ENCODE results near the gene SLX4. TPM values are rescaled to one million over a fixed set of nuclear protein-coding genes. Genes with fewer than 3 reads are reported as not detected.

SLX4 gene
- polyA plus RNA-seq, 6 donors from 2014 or later = 0.29 to 1.6 (median 0.74) TPM

DNA sequence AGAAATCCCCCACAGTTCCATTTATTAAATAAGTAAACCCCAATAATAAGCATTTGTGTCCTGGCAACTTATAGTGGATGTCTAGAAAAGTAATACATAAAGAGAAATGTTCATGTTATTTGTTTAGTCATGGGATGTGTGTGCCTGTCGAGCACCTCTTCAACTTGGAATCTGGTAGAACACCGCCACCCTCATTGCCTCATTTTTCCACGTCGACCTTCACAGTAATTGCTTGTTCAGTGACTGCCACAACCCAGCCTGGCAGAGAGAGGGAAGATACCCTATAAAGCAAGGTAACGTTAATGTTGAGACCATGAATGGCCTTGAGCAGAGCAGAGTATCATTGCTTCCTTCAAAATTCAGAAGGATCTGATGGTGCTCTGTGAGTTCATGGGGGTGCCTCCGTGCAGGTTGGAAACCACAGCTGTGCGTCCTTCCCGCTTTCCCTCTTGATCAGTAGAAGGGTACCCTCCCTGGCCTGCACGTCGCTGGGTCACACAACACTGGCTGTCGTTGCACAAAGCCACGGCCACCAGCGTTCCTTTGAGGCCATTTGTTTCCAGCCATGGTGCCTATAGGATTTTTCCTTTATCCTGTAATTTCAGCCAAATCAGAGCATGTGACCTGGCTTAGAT, 39.3 kb upstream of the SLX4 start:
- peaks cover 0 to 6% of the 10 kb centered on the region in 2 donors for H3K36me3 Mint-ChIP-seq
- H3K27ac Mint-ChIP-seq = peak overlapping the region in 2 of 6 donors; percentile 58 to 81
- ATAC-seq (ENCODE audit: low read depth in 2 of 2) = no peak

DNA sequence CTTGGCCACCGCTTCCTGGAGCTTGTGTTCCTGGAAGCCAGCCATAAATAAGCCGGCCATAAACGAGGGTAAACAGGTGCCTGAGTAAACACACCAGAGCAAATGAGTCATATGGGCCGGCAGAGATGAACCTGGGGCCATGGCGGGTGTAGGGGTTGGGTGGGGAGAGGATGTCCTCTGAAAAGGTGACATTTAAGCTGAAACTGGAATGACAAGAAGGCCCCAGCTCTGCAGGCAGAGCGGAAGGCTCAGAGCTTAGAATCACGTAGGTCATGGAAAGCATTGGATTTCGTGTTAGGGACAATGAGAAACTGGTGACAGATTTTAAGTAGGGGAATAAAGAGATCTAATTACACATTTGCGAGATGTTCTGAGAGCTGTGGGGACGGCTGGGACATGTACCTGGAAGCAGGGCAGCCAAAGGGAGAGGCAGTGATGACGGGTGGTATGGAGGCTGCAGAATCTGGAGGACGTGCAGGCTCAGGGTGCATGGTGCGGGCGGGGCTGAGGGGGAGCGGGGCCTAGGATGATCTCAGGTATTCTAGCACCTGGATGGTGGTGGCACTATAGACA, 35.0 kb upstream of the SLX4 start:
- Mint-ChIP-seq H3K27me3 (no peaks in the 10 kb centered on the region), H3K27ac (peak overlapping the region in 1 of 6 donors; percentile 16), H3K4me3 (no peak overlapping the region), H3K36me3 (peaks cover 7 to 12% of the 10 kb centered on the region in 2 donors), H3K9me3 (no peaks in the 10 kb centered on the region), H3K4me1 (no peaks in the 10 kb centered on the region)
- DNase-seq (no peak), ATAC-seq (ENCODE audit: low read depth in 2 of 2) (no peak)

More for the DNA sequence above, 39.3 kb upstream of the SLX4 start:
- Mint-ChIP-seq H3K4me1 (peaks cover 0 to 6% (median 5%) of the 10 kb centered on the region in 3 donors), H3K9me3 (no peaks in the 10 kb centered on the region), H3K4me3 (no peak overlapping the region), H3K27me3 (no peaks in the 10 kb centered on the region)
- no peak for DNase-seq

DNA sequence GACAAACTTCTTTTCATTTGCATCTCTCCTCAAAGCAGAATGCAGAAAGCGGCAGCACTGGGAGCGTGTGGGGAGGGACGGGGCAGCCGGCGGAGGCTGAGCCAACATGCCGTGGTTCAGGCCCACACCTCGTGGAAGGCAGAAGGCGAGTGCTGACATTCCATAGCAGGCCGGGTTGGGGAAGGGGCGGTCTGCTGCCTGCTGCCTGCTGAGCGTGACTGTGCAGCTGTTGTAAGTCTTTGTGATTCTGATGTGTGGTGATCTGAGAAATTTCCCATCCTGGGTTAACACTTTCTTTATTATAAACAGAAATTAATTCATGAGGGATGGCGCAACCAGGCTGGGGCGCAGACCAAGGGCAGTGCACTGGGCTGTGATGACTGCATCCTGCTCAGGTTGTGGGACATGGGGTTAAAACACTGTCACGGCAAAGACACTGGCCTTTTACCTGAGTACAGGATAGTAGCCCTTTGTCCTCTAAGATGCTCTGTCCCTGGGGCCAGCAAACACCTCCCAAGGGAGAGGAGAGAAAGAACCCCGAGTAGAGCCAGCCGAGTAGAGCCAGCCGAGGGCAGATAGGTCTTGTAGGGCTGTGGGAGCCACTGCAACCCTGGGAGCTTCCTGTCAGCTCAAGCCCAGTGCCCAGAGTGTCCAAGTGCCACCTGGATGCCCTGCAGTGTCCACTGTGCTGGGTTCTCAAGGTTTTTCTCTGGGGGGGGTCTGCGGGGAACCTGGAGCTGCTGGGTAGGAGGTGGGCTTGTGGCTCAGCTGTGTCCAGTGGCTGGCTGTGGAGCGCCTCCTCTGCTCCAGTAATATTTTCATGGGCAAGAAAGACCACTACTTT, 34.3 kb upstream of the SLX4 start:
- no peak for DNase-seq
- no peak overlapping the region for H3K4me3 Mint-ChIP-seq

DNA sequence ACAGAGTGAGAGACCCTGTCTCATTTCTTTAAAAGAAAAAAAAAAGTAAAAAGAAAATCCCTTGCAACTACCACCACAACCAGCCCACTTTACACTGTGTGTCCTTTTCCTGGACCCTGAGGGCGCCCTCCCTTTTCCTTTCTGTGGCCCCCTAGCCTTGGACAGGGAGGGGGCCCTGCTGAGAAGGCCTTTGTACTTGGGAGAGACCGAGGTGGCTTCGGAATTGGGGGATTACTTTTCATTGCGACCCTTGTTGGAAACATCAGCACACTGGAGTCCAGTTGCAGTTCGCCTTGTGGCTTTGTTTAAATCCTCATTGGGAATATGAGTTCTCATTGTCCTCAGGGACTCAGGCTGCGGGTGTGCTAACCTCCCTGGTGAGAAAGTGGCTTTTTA, 33.7 kb upstream of the SLX4 start:
- H3K9me3 Mint-ChIP-seq = no peaks in the 10 kb centered on the region
- H3K4me1 Mint-ChIP-seq = peaks cover 0 to 3% (median 0%) of the 10 kb centered on the region in 3 donors
- H3K4me3 Mint-ChIP-seq = no peak overlapping the region
- no peak for DNase-seq
- peaks cover 6 to 7% of the 10 kb centered on the region in 2 donors for H3K36me3 Mint-ChIP-seq
- H3K27me3 Mint-ChIP-seq = no peaks in the 10 kb centered on the region
- no peak overlapping the region for H3K27ac Mint-ChIP-seq
- no peak for ATAC-seq (ENCODE audit: low read depth in 2 of 2)

More for the DNA sequence above, 34.3 kb upstream of the SLX4 start:
- H3K9me3 Mint-ChIP-seq = no peaks in the 10 kb centered on the region
- no peak overlapping the region for H3K27ac Mint-ChIP-seq
- no peaks in the 10 kb centered on the region for H3K4me1 Mint-ChIP-seq
- no peak for ATAC-seq (ENCODE audit: low read depth in 2 of 2)
- no peaks in the 10 kb centered on the region for H3K27me3 Mint-ChIP-seq
- H3K36me3 Mint-ChIP-seq = peaks cover 7 to 10% of the 10 kb centered on the region in 2 donors

DNA sequence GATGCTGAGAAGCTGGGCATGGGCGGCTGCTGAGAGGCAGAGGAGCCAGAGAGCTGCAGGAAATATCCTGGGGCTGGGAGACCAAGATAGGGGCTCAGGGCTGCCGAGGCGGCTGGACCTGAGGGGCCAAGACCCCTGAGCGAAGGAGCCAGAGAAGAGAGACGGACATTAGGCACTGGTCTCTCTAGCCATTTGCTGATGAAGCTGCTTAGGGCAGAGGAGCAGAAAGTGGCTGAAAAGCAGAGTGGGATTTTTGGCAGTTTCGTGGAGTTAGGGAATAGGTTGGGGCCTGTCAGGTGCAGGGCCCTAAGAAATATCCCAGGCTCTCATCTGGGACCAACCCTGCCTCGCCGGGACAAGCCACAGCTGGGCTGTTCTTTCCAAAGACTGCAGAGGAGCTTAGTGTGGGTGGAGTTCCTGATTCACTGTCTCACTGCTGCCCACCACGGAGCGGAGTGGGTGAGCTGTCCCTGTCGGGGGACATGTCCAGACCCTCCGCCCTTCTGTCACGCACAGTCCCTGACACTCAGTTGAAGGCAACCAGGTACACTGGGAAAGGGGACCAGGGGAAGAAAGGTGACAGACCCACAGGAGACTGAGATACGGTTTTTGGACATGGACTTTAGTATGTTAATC, 31.8 kb upstream of the SLX4 start:
- Mint-ChIP-seq H3K36me3 (peaks cover 6 to 7% of the 10 kb centered on the region in 2 donors), H3K4me3 (no peak overlapping the region), H3K27ac (peak overlapping the region in 1 of 6 donors; percentile 39), H3K4me1 (peaks cover 8 to 16% (median 9%) of the 10 kb centered on the region in 3 donors), H3K9me3 (no peaks in the 10 kb centered on the region), H3K27me3 (no peaks in the 10 kb centered on the region)
- DNase-seq = no peak
- no peak for ATAC-seq (ENCODE audit: low read depth in 2 of 2)

DNA sequence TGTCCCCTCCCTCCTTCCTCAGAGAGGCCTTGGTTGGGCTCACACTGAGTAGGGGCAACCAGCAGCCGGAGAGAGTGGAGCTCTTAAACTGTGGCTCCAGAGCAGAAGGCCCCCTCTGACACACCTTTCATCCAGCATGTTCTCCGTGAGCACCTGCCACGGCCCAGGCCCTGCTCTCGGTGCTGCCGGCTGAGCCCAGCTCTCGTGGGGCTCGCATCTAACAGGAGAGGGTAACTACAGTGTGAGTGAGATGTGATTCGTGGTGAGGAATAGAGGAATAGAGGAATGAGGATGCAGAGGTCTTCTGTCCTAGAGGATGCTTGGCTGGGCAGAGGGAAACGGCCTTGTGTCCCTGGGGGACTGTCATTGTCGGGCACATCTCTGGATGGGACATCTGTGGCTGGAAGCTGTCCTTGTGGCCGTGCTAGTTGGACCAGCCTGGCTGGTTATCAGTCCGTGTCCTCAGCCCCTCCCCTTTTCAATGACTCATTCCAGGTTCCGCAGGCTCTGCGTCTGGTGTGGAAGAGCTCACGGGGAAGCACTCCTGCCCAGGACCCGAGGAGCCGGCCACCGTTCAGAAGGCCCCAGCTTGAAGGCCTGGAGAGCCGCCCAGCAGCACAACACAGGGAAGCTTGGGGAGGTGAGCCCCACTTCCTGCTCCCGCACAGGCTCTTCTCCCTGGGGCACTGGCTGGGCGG, 31.1 kb upstream of the SLX4 start:
- peaks cover 14 to 23% (median 14%) of the 10 kb centered on the region in 3 donors for H3K4me1 Mint-ChIP-seq
- H3K27ac Mint-ChIP-seq = peak overlapping the region in 3 of 6 donors; percentile 14 to 87 (median 67)
- ATAC-seq (ENCODE audit: low read depth in 2 of 2) = no peak
- peaks cover 6 to 7% of the 10 kb centered on the region in 2 donors for H3K36me3 Mint-ChIP-seq
- H3K4me3 Mint-ChIP-seq = no peak overlapping the region
- no peak for DNase-seq
- H3K27me3 Mint-ChIP-seq = no peaks in the 10 kb centered on the region
- no peaks in the 10 kb centered on the region for H3K9me3 Mint-ChIP-seq

DNA sequence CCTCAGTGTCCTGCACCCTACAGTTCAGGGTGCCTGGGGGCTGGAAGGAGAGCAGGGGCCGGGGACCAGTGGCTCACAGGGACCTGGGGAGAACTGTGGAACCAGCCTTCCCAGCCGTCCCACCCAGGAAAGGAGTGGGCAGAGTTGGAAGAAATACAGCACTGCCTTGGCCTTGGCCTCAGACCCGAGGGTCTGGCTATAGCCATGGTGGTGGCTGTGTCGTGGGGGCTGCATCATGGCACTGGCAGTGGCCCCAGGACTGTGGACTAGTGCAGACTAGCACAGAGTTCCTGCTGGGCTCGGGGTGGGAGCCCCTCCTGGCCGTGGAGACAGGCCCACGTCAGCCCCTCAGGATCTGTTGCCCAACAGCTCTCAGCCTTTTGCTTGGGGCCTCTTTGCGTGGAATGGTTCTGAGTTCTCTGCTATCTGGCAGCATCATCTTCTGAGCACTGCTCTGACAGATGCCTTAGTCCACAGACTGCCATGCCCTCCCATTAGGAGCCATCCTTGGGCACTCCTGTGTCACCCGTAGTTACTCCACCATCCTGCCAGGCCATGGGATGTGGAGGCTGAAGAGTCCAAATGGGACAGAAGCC, 30.5 kb upstream of the SLX4 start:
- no peaks in the 10 kb centered on the region for H3K9me3 Mint-ChIP-seq
- peaks cover 6 to 7% of the 10 kb centered on the region in 2 donors for H3K36me3 Mint-ChIP-seq
- DNase-seq (no peak), ATAC-seq (ENCODE audit: low read depth in 2 of 2) (no peak)
- peak overlapping the region in 1 of 8 donors; percentile 60 for H3K4me3 Mint-ChIP-seq
- H3K27me3 Mint-ChIP-seq = no peaks in the 10 kb centered on the region
- H3K4me1 Mint-ChIP-seq = peaks cover 20 to 29% (median 21%) of the 10 kb centered on the region in 3 donors
- peak overlapping the region in 1 of 6 donors; percentile 14 for H3K27ac Mint-ChIP-seq

DNA sequence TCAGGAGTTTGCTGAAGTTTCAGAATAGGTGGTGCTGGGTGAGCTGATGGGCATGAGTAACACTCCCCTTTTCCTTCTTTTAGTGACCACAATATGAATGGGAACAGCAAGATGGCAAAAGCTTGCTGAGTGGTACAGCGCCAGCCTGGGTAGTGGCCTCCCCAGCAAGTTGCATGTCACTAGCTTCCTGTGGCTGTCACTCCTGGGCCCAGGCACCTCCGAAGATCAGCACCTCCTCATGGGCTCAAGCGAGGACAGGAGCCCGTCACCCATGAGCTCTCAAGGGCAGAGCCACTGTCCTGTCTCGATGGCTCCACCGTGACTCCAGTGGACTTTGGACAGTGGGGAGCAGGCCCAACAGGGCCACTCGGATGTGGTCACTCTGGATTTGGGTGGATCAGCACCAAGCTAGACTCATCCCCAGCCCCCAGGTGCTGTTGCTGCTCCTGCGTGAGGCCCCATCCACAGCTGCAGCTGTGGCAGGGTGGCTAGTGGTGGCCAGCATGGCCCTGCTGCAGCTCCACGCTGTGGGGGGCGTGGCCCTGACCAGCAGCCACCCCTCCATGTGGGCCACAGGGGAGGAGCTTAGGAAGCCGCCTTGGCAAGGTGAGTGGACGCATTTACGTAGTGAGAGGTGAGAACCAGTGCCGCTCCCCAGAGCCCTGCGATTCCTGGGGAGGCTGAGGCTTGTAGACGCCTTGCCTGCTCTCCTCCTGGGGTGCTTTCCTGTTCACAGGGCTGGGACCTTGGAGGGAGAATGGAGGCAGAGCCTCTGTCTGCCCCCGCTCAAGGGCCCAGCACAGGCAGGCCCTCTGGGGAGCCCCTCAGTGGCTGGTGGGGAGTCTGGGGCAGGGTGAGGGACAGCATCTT, 29.5 kb upstream of the SLX4 start:
- H3K4me1 Mint-ChIP-seq = peaks cover 24 to 40% (median 31%) of the 10 kb centered on the region in 3 donors
- no peaks in the 10 kb centered on the region for H3K27me3 Mint-ChIP-seq
- H3K36me3 Mint-ChIP-seq = peaks cover 6 to 7% of the 10 kb centered on the region in 2 donors
- H3K27ac Mint-ChIP-seq = peak overlapping the region in 1 of 6 donors; percentile 20
- H3K4me3 Mint-ChIP-seq = no peak overlapping the region
- H3K9me3 Mint-ChIP-seq = no peaks in the 10 kb centered on the region
- ATAC-seq (ENCODE audit: low read depth in 2 of 2) (no peak), DNase-seq (no peak)

DNA sequence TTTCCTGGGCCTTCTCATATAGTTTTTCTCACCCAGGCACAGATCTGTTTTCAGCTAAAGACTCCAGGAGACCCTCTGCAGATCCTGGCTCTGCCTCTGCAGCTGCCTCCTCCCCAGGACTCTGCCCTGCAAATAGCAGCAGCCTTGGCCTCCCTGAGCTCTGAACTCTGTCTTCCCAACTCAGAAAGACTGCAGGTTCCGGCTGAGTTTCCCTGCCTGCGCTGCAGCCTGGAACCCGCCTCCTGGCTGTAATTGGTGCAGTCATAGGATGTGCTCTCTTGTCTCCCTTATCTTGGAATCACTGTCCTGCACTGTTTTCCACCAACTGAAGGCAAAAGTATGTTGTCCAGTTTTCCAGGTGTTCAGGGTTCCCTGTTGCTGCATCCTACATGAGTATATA, 28.8 kb upstream of the SLX4 start:
- Mint-ChIP-seq H3K27me3 (no peaks in the 10 kb centered on the region), H3K4me3 (peak overlapping the region in 1 of 8 donors; percentile 25), H3K27ac (peak overlapping the region in 1 of 6 donors; percentile 13), H3K4me1 (peaks cover 25 to 43% (median 31%) of the 10 kb centered on the region in 3 donors), H3K9me3 (no peaks in the 10 kb centered on the region), H3K36me3 (peaks cover 6 to 7% of the 10 kb centered on the region in 2 donors)
- no peak for DNase-seq
- ATAC-seq (ENCODE audit: low read depth in 2 of 2) = no peak

DNA sequence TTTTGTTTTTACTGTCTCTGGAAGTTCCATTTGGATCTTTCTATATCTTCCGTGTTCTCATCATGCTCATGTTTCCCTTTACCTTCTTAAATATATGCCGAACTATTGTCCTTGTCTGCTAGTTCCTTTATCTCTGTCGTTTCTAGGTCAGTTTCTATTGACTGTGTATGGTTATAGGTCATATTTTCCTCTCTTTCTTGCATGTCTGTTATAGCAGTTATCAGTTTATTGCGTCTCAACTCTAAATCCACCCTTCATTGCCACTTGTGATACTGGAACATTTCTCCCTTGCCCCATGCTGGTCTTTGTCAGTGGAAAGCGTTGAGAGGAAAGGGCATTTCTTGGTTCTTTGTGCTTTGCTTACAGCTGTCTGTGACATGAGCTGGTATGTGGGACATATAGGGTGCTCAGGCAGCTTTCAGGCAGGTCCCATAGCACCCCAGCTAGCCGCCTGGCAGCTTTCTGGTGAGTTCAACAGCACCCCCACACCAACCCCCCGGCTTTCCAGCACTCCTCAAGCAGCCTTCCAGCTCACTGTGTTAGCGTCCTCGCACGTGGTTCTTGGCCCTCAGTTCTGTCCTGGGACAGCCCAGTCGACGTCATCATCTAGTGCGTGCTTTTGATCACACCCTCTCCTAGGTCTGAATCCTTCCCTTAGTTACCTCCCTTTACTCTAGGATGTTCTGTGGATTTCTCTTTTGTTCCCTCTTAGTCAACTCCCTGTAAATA, 27.7 kb upstream of the SLX4 start:
- DNase-seq (no peak), ATAC-seq (ENCODE audit: low read depth in 2 of 2) (no peak)
- no peaks in the 10 kb centered on the region for H3K27me3 Mint-ChIP-seq
- peaks cover 25 to 43% (median 31%) of the 10 kb centered on the region in 3 donors for H3K4me1 Mint-ChIP-seq
- peak overlapping the region in 1 of 8 donors; percentile 8 for H3K4me3 Mint-ChIP-seq
- H3K27ac Mint-ChIP-seq = peak overlapping the region in 1 of 6 donors; percentile 51
- no peaks in the 10 kb centered on the region for H3K9me3 Mint-ChIP-seq
- peaks cover 6 to 7% of the 10 kb centered on the region in 2 donors for H3K36me3 Mint-ChIP-seq

DNA sequence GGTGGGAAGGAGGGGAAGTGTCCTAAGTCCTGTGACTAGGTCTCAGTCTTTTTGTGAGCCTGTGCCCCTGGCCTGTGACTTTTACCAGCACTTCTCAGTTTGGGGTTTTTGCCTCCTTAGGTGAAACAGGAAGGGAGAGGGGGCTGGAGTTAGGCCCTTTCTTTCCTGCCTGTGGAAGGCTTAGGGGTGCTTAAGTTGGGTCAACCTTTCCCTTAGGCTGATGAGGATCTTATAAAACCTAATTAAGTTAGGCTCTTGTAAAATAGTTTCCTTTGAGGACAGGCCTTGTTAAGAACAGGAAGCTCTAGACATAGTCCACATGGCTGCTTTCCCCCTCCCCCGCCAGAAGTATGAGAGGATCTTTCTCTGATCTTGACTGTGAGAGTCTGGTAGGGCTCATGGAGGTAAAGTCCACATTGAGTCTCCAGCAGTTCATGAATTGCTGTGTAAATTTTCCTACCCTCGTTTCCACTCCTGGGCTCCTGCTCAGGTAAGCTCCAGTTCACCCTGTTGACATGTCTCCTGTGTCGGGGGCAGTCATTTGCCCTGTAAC, 26.0 kb upstream of the SLX4 start:
- Mint-ChIP-seq H3K27ac (peak overlapping the region; percentile 73 to 94 (median 90)), H3K27me3 (no peaks in the 10 kb centered on the region), H3K4me3 (peak overlapping the region in 5 of 8 donors; percentile 36 to 61 (median 43)), H3K36me3 (peaks cover 4% of the 10 kb centered on the region in 2 donors), H3K4me1 (peaks cover 29 to 43% (median 31%) of the 10 kb centered on the region in 3 donors), H3K9me3 (no peaks in the 10 kb centered on the region)
- DNase-seq (peak; percentile 37), ATAC-seq (ENCODE audit: low read depth in 2 of 2) (peak; percentile 75 to 91)
